ENCODE results near the gene ROM1.

GRCh38 chr11:62588966-62589637 lies 24.0 kb upstream of the ROM1 start:
- TF ChIP-seq, protein P1, sequence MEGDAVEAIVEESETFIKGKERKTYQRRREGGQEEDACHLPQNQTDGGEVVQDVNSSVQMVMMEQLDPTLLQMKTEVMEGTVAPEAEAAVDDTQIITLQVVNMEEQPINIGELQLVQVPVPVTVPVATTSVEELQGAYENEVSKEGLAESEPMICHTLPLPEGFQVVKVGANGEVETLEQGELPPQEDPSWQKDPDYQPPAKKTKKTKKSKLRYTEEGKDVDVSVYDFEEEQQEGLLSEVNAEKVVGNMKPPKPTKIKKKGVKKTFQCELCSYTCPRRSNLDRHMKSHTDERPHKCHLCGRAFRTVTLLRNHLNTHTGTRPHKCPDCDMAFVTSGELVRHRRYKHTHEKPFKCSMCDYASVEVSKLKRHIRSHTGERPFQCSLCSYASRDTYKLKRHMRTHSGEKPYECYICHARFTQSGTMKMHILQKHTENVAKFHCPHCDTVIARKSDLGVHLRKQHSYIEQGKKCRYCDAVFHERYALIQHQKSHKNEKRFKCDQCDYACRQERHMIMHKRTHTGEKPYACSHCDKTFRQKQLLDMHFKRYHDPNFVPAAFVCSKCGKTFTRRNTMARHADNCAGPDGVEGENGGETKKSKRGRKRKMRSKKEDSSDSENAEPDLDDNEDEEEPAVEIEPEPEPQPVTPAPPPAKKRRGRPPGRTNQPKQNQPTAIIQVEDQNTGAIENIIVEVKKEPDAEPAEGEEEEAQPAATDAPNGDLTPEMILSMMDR (IDR thresholded peaks at IDR 0.05) = no peak
- TF ChIP-seq POLR2AphosphoS5 (IDR thresholded peaks at IDR 0.05) (no peak), POLR2A (IDR thresholded peaks at IDR 0.05) (no peak)

All from prostate gland (tissue), 2 donors.